ENCODE measurements around the gene GAB2. TPM values are rescaled to one million over a fixed set of nuclear protein-coding genes. Genes with fewer than 3 reads are reported as not detected.

GAB2 gene
- total and polyA plus RNA-seq, 2 of the 13 experiments (the other 11 are each of a cell fraction or from before 2014, with no cell fraction given) = 4.1 to 8.6 TPM

GRCh38 chr11:78274739-78275138 lies 142.9 kb downstream of the GAB2 start:
- Histone ChIP-seq H3K9ac (ENCODE audit: insufficient read depth, low read depth, low read length) (no peak overlapping the region), H3K4me3 (replicated peaks in 1 of 3; ENCODE audit: insufficient read depth in 1 of 3, low read depth in 2 of 3, low read length in 3 of 3) (no peak overlapping the region), H3K9me3 (ENCODE audit: low read length) (peaks cover 17% of the 10 kb centered on the region), H3K4me2 (ENCODE audit: low read depth, low read length) (no peak overlapping the region), H3K4me1 (ENCODE audit: insufficient read depth, low read length) (peaks cover 35% of the 10 kb centered on the region), H3K36me3 (replicated peaks in 1 of 2; ENCODE audit: control insufficient read depth in 1 of 2, insufficient read depth in 2 of 2, low read length in 2 of 2) (peaks cover 0 to 1% of the 10 kb centered on the region in 2 experiments; a peak in 1 of 5 replicates), H4K20me1 (ENCODE audit: insufficient read depth, low read length) (no peaks in the 10 kb centered on the region), H3K27ac (ENCODE audit: extremely low read length, insufficient read depth, low read length) (peak overlapping the region; percentile 2), H3K79me2 (ENCODE audit: insufficient read depth, low read length) (no peaks in the 10 kb centered on the region), H3K27me3 (ENCODE audit: control insufficient read depth in 1 of 2, insufficient read depth in 2 of 2, low read length in 2 of 2) (no peaks in the 10 kb centered on the region), H2AFZ (ENCODE audit: low read length) (no peak overlapping the region)
- ChIA-PET POLR2A (no interaction called here), CTCF (ENCODE audit: low intra/inter-chr PET ratio, low total read pairs) (no interaction called here)
- peak; percentile 67 for ATAC-seq
- peak; percentile 49 for DNase-seq (ENCODE audit: low spot score)
- peak; percentile 58 for FAIRE-seq
- intact Hi-C loops (cut with micrococcal nuclease; ENCODE audit: unreplicated experiment) = no loop called here
- in situ Hi-C loops (cut with HindIII; ENCODE audit: extremely low pct_ligation_motif_present, low pct_unique_long_range_greater_than_20kb) = no loop called here
- BruUV-seq (replicated peaks) = no TSS peak
- WGBS (ENCODE audit: low lambda C conversion rate) = 39% methylated on average over 3 of the region's 3 CpGs
- TF ChIP-seq ZNF331 (CRISPR knock-in tag; IDR thresholded peaks at IDR 0.05) = no peak
- no peak for TF ChIP-seq ZNF619 (CRISPR knock-in tag; IDR thresholded peaks at IDR 0.05)
- 0 out of 2 replicates have a peak, but pooled peaks have one; percentile 14 for TF ChIP-seq GATAD2A (CRISPR knock-in tag; IDR thresholded peaks at IDR 0.05)
- 0 out of 2 replicates have a peak, but pooled peaks have one; percentile 22 for TF ChIP-seq HNF4A (CRISPR knock-in tag; IDR thresholded peaks at IDR 0.05)
- no peak for TF ChIP-seq ZMAT3 (CRISPR knock-in tag; conservative IDR thresholded peaks at IDR 0.05)
- TF ChIP-seq NR2F2 (IDR thresholded peaks at IDR 0.05; ENCODE audit: borderline replicate concordance, low read depth) = 0 out of 2 replicates have a peak, but pooled peaks have one; percentile 39
- TF ChIP-seq SIX4 (CRISPR knock-in tag; IDR thresholded peaks at IDR 0.05) = peak; percentile 49; the same call in 1 of the 2 replicates
- no peak for TF ChIP-seq ATAD3A (CRISPR knock-in tag; IDR thresholded peaks at IDR 0.05)
- TF ChIP-seq ZNF607 (CRISPR knock-in tag; IDR thresholded peaks at IDR 0.05; ENCODE audit: borderline replicate concordance) = no peak
- TF ChIP-seq KDM5A (IDR thresholded peaks at IDR 0.05; ENCODE audit: borderline replicate concordance, low read length) = no peak
- TF ChIP-seq ARID5B (CRISPR knock-in tag; IDR thresholded peaks at IDR 0.05) = 0 out of 2 replicates have a peak, but pooled peaks have one; percentile 23
- TF ChIP-seq RARA (CRISPR knock-in tag; IDR thresholded peaks at IDR 0.05) = 0 out of 2 replicates have a peak, but pooled peaks have one; percentile 12
- no peak for TF ChIP-seq ZSCAN5A (CRISPR knock-in tag; IDR thresholded peaks at IDR 0.05; ENCODE audit: borderline replicate concordance)
- peak; percentile 52; the same call in 1 of the 2 replicates for TF ChIP-seq BCL6 (CRISPR knock-in tag; IDR thresholded peaks at IDR 0.05)
- TF ChIP-seq NR2F6 (IDR thresholded peaks at IDR 0.05) = peak; percentile 70
- peak; percentile 32; the same call in 1 of the 2 replicates for TF ChIP-seq NR2F6 (CRISPR knock-in tag; IDR thresholded peaks at IDR 0.05)
- no peak for TF ChIP-seq ZNF230 (CRISPR knock-in tag; IDR thresholded peaks at IDR 0.05)
- no peak for TF ChIP-seq ZFP37 (CRISPR knock-in tag; IDR thresholded peaks at IDR 0.05; ENCODE audit: borderline replicate concordance)
- no peak for TF ChIP-seq SMARCE1 (IDR thresholded peaks at IDR 0.05; ENCODE audit: borderline replicate concordance)
- TF ChIP-seq PITX1 (CRISPR knock-in tag; IDR thresholded peaks at IDR 0.05) = no peak
